Osteocyte (in vitro differentiated cells): ENCODE measurements around the gene COG7. TPM values are rescaled to one million over a fixed set of nuclear protein-coding genes. Genes with fewer than 3 reads are reported as not detected.

Experiments used
- DNase-seq: peaks from one replicate; pipeline ENCODE4 v3.0.0; 2021; ENCODE audit warnings: mixed read lengths; ENCODE audit not compliant: unreplicated experiment; ENCODE audit errors: extremely low spot score
- H3K27ac Mint-ChIP-seq: one replicate; pipeline ENCODE4 v1.8.0; 2021; ENCODE audit warnings: mild to moderate bottlenecking, mixed read lengths; ENCODE audit not compliant: unreplicated experiment
- H3K27me3 Mint-ChIP-seq: one replicate; pipeline ENCODE4 v1.8.0; 2021; ENCODE audit warnings: mixed read lengths; ENCODE audit not compliant: unreplicated experiment
- H3K36me3 Mint-ChIP-seq: one replicate; pipeline ENCODE4 v1.8.0; 2021; ENCODE audit warnings: mixed read lengths; ENCODE audit not compliant: unreplicated experiment
- H3K4me1 Mint-ChIP-seq: one replicate; pipeline ENCODE4 v1.8.0; 2021; ENCODE audit warnings: mixed read lengths; ENCODE audit not compliant: unreplicated experiment
- H3K4me3 Mint-ChIP-seq: one replicate; pipeline ENCODE4 v1.8.0; 2021; ENCODE audit warnings: mild to moderate bottlenecking, moderate library complexity, mixed read lengths; ENCODE audit not compliant: unreplicated experiment
- H3K9me3 Mint-ChIP-seq: one replicate; pipeline ENCODE4 v1.8.0; 2021; ENCODE audit warnings: mixed read lengths; ENCODE audit not compliant: unreplicated experiment
- total RNA-seq: library from RNA; stranded (reverse); gene quantifications from 2 replicates; pipeline ENCODE4 v1.2.1, GENCODE V29; 2021
- TF ChIP-seq, protein P1 (sequence below): fragments of 200-600 bp; sonication (generic); IDR thresholded peaks from 2 replicates; pipeline ENCODE4 v1.5.0; 2021; ENCODE audit warnings: antibody characterized with exemption, mild to moderate bottlenecking, moderate library complexity

Gene COG7
- total RNA-seq, 1 donor from 2014 or later: 25.4 TPM

DNA sequence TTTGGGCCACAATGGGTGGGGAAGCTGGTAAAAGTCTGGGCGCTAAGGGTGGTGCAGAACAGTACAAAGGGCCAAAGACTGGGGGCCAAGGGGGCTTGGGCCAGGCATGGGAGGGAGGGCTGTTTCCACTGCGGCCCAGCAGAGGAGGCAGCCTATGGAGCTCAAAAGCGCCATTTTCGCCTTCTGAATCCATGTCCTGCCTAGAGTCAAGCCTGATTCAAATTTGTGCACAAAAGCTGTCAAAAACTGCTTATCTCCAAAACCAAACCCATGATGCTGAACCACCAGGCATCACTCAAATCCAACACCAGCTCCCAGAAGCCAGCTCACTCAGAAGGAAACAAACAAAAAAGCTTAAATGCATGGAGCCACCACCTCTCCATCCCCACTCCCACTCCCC is 16.0 kb downstream of the COG7 start:
- Mint-ChIP-seq H3K4me3 (no peak overlapping the region), H3K36me3 (peaks cover 31% of the 10 kb centered on the region), H3K27me3 (no peaks in the 10 kb centered on the region)

GRCh38 chr16:23435500-23435899 is 17.5 kb downstream of the COG7 start:
- TF ChIP-seq, protein P1, sequence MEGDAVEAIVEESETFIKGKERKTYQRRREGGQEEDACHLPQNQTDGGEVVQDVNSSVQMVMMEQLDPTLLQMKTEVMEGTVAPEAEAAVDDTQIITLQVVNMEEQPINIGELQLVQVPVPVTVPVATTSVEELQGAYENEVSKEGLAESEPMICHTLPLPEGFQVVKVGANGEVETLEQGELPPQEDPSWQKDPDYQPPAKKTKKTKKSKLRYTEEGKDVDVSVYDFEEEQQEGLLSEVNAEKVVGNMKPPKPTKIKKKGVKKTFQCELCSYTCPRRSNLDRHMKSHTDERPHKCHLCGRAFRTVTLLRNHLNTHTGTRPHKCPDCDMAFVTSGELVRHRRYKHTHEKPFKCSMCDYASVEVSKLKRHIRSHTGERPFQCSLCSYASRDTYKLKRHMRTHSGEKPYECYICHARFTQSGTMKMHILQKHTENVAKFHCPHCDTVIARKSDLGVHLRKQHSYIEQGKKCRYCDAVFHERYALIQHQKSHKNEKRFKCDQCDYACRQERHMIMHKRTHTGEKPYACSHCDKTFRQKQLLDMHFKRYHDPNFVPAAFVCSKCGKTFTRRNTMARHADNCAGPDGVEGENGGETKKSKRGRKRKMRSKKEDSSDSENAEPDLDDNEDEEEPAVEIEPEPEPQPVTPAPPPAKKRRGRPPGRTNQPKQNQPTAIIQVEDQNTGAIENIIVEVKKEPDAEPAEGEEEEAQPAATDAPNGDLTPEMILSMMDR: peak; percentile 80
- H3K4me3 Mint-ChIP-seq: no peak overlapping the region
- peaks cover 26% of the 10 kb centered on the region for H3K36me3 Mint-ChIP-seq
- no peaks in the 10 kb centered on the region for H3K9me3 Mint-ChIP-seq
- H3K27me3 Mint-ChIP-seq: no peaks in the 10 kb centered on the region
- DNase-seq: no peak
- H3K27ac Mint-ChIP-seq: no peak overlapping the region
- H3K4me1 Mint-ChIP-seq: peaks cover 1% of the 10 kb centered on the region

More for the DNA sequence above, 16.0 kb downstream of the COG7 start:
- TF ChIP-seq, protein P1: no peak
- no peak overlapping the region for H3K27ac Mint-ChIP-seq
- DNase-seq: no peak
- H3K9me3 Mint-ChIP-seq: no peaks in the 10 kb centered on the region
- H3K4me1 Mint-ChIP-seq: peaks cover 1% of the 10 kb centered on the region

DNA sequence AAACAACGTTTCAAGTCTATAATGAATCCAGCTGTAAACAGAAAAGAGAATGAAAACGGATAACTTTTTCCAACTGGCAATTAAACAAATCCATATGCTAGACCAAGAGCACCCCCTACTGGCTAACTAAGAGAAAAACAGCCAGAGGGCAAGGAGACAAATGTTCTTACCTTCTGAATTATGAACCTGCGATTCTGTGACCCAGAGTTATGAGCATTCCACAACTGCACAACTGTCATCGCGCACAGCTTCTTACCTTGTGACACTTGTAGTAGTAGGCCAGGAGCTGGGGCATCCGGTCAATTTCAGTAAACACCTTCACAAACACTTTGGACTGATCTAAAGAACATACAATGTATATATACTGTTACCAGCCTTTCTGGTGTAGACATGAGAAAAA is 18.6 kb downstream of the COG7 start:
- no peak for DNase-seq
- H3K9me3 Mint-ChIP-seq: no peaks in the 10 kb centered on the region
- no peaks in the 10 kb centered on the region for H3K27me3 Mint-ChIP-seq
- no peak overlapping the region for H3K27ac Mint-ChIP-seq
- no peak overlapping the region for H3K4me3 Mint-ChIP-seq
- TF ChIP-seq, protein P1: peak; percentile 86
- peaks cover 1% of the 10 kb centered on the region for H3K4me1 Mint-ChIP-seq
- H3K36me3 Mint-ChIP-seq: peaks cover 26% of the 10 kb centered on the region

- Mint-ChIP-seq H3K4me1 (peaks cover 1% of the 10 kb centered on the region), H3K27ac (no peak overlapping the region), H3K36me3 (peaks cover 22% of the 10 kb centered on the region), H3K9me3 (no peaks in the 10 kb centered on the region), H3K27me3 (no peaks in the 10 kb centered on the region), H3K4me3 (no peak overlapping the region)
- DNase-seq: no peak
- TF ChIP-seq, protein P1: no peak
Observed at GRCh38 chr16:23433261-23433920, 19.6 kb downstream of the COG7 start.

DNA sequence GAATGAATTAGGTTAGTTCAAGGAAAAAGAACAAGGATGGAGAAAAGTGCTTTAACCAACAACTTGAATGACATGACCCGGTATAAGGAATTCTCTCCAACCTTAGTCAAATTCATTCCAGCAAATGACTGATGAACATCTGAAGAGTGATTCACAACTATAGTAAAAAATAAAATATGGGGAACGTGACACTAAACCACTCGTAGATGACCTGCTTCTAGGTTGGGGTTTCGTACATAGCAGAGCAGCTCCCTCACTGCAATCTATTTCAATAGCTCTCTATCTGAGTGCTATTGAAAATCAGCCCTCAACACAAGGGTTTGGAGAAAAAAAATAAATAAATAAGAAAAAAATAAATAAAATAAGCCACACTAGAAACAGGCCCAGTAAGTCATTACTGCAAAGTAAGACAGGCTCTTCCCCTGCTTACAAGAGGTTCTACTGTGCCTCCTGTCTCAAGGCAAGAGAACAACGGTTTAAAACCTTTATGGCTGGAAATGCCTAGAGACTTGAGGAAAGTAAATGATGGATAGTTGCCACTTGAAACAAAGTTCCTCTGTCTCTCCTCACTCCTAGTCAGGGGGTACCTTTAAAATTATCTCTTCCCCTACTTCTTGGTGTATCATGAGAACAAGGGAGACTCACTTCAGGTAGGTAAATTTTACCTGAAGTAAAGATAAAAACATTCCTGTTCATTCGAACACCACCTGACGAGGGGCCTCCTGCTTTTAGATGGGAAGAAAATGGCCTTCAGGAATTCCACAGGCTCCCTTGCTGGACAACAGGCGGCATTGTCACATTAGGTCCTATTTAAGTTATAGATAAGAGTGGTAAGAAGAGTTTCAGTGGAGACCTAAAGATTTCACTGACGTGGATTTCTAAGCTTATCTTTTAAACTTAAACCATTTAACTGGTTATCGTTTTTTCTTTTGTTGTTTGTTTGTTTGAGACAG is 20.5 kb downstream of the COG7 start:
- Mint-ChIP-seq H3K4me3 (no peak overlapping the region), H3K36me3 (peaks cover 21% of the 10 kb centered on the region), H3K4me1 (peaks cover 1% of the 10 kb centered on the region), H3K9me3 (no peaks in the 10 kb centered on the region), H3K27me3 (no peaks in the 10 kb centered on the region), H3K27ac (no peak overlapping the region)
- TF ChIP-seq, protein P1: no peak
- no peak for DNase-seq
